Measurements from ENCODE around the gene MAN1B1.

The MAN1B1 gene

GRCh38 chr9:137086531-137087408 is at the start of gene MAN1B1:
Gene MAN1B1 (plus strand): TSS chr9:137086985. CDS start chr9:137087000, 15 bp downstream.
- Histone ChIP-seq H3K4me1 (ENCODE audit: insufficient read depth, poor library complexity, severe bottlenecking) (peaks cover 30% of the 10 kb centered on the region), H3K27me3 (ENCODE audit: insufficient read depth, poor library complexity, severe bottlenecking) (no peaks in the 10 kb centered on the region), H3K9me3 (ENCODE audit: severe bottlenecking) (no peaks in the 10 kb centered on the region), H3K36me3 (ENCODE audit: low read depth) (peaks cover 15% of the 10 kb centered on the region), H3K4me3 (ENCODE audit: severe bottlenecking) (peak within 1 kb of the TSS; percentile 66), H3K27ac (ENCODE audit: poor library complexity, severe bottlenecking) (peak within 1 kb of the TSS; percentile 83)
- ATAC-seq (ENCODE audit: low read depth) (peak; percentile 78), DNase-seq (ENCODE audit: low spot score) (peak; percentile 99)
- TF ChIP-seq CTCF (IDR thresholded peaks at IDR 0.05; ENCODE audit: poor library complexity, severe bottlenecking): no peak

- Histone ChIP-seq H3K9me3 (ENCODE audit: severe bottlenecking) (no peaks in the 10 kb centered on the region), H3K4me1 (ENCODE audit: insufficient read depth, poor library complexity, severe bottlenecking) (peaks cover 4% of the 10 kb centered on the region), H3K27me3 (ENCODE audit: insufficient read depth, poor library complexity, severe bottlenecking) (no peaks in the 10 kb centered on the region), H3K27ac (ENCODE audit: poor library complexity, severe bottlenecking) (no peak overlapping the region), H3K36me3 (ENCODE audit: low read depth) (peaks cover 9% of the 10 kb centered on the region), H3K4me3 (ENCODE audit: severe bottlenecking) (no peak overlapping the region)
- ATAC-seq (ENCODE audit: low read depth) (no peak), DNase-seq (ENCODE audit: low spot score) (no peak)
- no peak for TF ChIP-seq CTCF (IDR thresholded peaks at IDR 0.05; ENCODE audit: poor library complexity, severe bottlenecking)
Observed at GRCh38 chr9:137037035-137037434, 49.8 kb upstream of the MAN1B1 start.

- no peak for TF ChIP-seq CTCF (IDR thresholded peaks at IDR 0.05; ENCODE audit: poor library complexity, severe bottlenecking)
- no peak for ATAC-seq (ENCODE audit: low read depth)
- H3K4me1 ChIP-seq (ENCODE audit: insufficient read depth, poor library complexity, severe bottlenecking): peaks cover 4% of the 10 kb centered on the region
Observed at GRCh38 chr9:137037483-137037882, 49.3 kb upstream of the MAN1B1 start.

GRCh38 chr9:137038916-137039315 is 47.9 kb upstream of the MAN1B1 start:
- no peaks in the 10 kb centered on the region for H3K9me3 ChIP-seq (ENCODE audit: severe bottlenecking)
- no peaks in the 10 kb centered on the region for H3K27me3 ChIP-seq (ENCODE audit: insufficient read depth, poor library complexity, severe bottlenecking)
- peaks cover 4% of the 10 kb centered on the region for H3K4me1 ChIP-seq (ENCODE audit: insufficient read depth, poor library complexity, severe bottlenecking)
- H3K4me3 ChIP-seq (ENCODE audit: severe bottlenecking): no peak overlapping the region
- TF ChIP-seq CTCF (IDR thresholded peaks at IDR 0.05; ENCODE audit: poor library complexity, severe bottlenecking): no peak
- ATAC-seq (ENCODE audit: low read depth) (no peak), DNase-seq (ENCODE audit: low spot score) (no peak)
- H3K27ac ChIP-seq (ENCODE audit: poor library complexity, severe bottlenecking): no peak overlapping the region
- H3K36me3 ChIP-seq (ENCODE audit: low read depth): peaks cover 9% of the 10 kb centered on the region

More at GRCh38 chr9:137037483-137037882, 49.3 kb upstream of the MAN1B1 start:
- Histone ChIP-seq H3K27me3 (ENCODE audit: insufficient read depth, poor library complexity, severe bottlenecking) (no peaks in the 10 kb centered on the region), H3K4me3 (ENCODE audit: severe bottlenecking) (no peak overlapping the region), H3K27ac (ENCODE audit: poor library complexity, severe bottlenecking) (no peak overlapping the region), H3K9me3 (ENCODE audit: severe bottlenecking) (no peaks in the 10 kb centered on the region), H3K36me3 (ENCODE audit: low read depth) (peaks cover 9% of the 10 kb centered on the region)
- no peak for DNase-seq (ENCODE audit: low spot score)
